Thyroid gland (tissue), 4 donors: ENCODE data around the gene MUSTN1. TPM values are rescaled to one million over a fixed set of nuclear protein-coding genes. Genes with fewer than 3 reads are reported as not detected.

Experiments
- DNase-seq, 2 donors: peaks; one replicate each; pipeline ENCODE4 v3.0.0-alpha.2; 2019
- H3K27ac ChIP-seq, 3 donors: fragments of 200-600 bp; sonication (generic); 1 replicate in 2 of 3; 2 replicates in 1 of 3; pipeline ENCODE4 v1.5.1; 2016 to 2019; ENCODE audit warnings: mild to moderate bottlenecking in 1 of 3, moderate library complexity in 1 of 3
- H3K27me3 ChIP-seq: fragments of 200-600 bp; sonication (generic); one replicate; pipeline ENCODE4 v1.5.1; 2019
- H3K36me3 ChIP-seq, 2 donors: fragments of 200-600 bp; sonication (generic); one replicate each; pipeline ENCODE4 v1.5.1; 2016 to 2019
- H3K4me1 ChIP-seq, 2 donors: fragments of 200-600 bp; sonication (generic); one replicate each; pipeline ENCODE4 v1.5.1; 2017 to 2019
- H3K4me3 ChIP-seq, 3 donors: fragments of 200-600 bp; sonication (generic); replicated peaks in 1 of 3; 1 replicate in 2 of 3; 2 replicates in 1 of 3; pipeline ENCODE4 v1.5.1; 2016; ENCODE audit warnings: mild to moderate bottlenecking in 1 of 3
- H3K9me3 ChIP-seq: fragments of 200-600 bp; sonication (generic); one replicate; pipeline ENCODE4 v1.5.1; 2017
- CTCF ChIP-seq, 6 experiments: fragments of 200-600 bp in 3 of 6; fragments of 450-650 bp in 3 of 6; sonication (generic) in 3 of 6; IDR thresholded peaks; one replicate each; pipeline ENCODE4 v1.5.1; 2016 to 2019; ENCODE audit warnings: antibody characterized with exemption in 6 of 6, mild to moderate bottlenecking in 2 of 6, inconsistent platforms in 1 of 6, moderate library complexity in 1 of 6
- POLR2A ChIP-seq, 2 donors: fragments of 450-650 bp; IDR thresholded peaks; one replicate each; pipeline ENCODE4 v1.6.1; 2017; ENCODE audit warnings: antibody characterized with exemption in 2 of 2, mild to moderate bottlenecking in 2 of 2, moderate library complexity in 1 of 2
- WGBS, 2 donors: methylation state at CpG; one replicate each; pipeline ENCODE4 v1.1.5; 2017; 5-methylcytosine and 5-hydroxymethylcytosine counted together
- intact Hi-C: fragments of 100-400 bp; cut with DNase I; formaldehyde crosslinking; loops from one replicate; pipeline ENCODE4 v1.15.1; 2023
- total RNA-seq, 4 donors: library from RNA; depleted of rRNA; stranded (reverse); fragments of >200 nt; gene quantifications; one replicate each; pipeline ENCODE4 v1.2.3, GENCODE V29; 2016

Gene MUSTN1
- total RNA-seq, 4 donors from 2014 or later: 4.0 to 7.0 (median 6.7) TPM

- no peaks in the 10 kb centered on the region for H3K9me3 ChIP-seq
- 69 to 85% methylated on average over 13 of the region's 13 CpGs for WGBS, 2 donors
- H3K36me3 ChIP-seq: no peaks in the 10 kb centered on the region
- H3K4me1 ChIP-seq: peaks cover 0 to 9% of the 10 kb centered on the region in 2 donors
- H3K27me3 ChIP-seq: no peaks in the 10 kb centered on the region
- intact Hi-C loops: no loop called here
- H3K4me3 ChIP-seq: no peak overlapping the region
- H3K27ac ChIP-seq: no peak overlapping the region
- TF ChIP-seq CTCF (IDR thresholded peaks at IDR 0.05) (no peak), POLR2A (IDR thresholded peaks at IDR 0.05) (no peak)
- DNase-seq: peak in 1 of 2 donors; percentile 34
These were observed 31.2 kb upstream of the MUSTN1 start for GRCh38 chr3:52865994-52866393.

- no peak for DNase-seq
- H3K27ac ChIP-seq: no peak overlapping the region
- WGBS, 2 donors: 89 to 94% methylated on average over 5 to 8 of the region's 8 CpGs
- no peaks in the 10 kb centered on the region for H3K36me3 ChIP-seq
- TF ChIP-seq POLR2A (IDR thresholded peaks at IDR 0.05) (no peak), CTCF (IDR thresholded peaks at IDR 0.05) (no peak)
- H3K9me3 ChIP-seq: no peaks in the 10 kb centered on the region
- intact Hi-C loops: no loop called here
- H3K4me1 ChIP-seq: no peaks in the 10 kb centered on the region
- H3K4me3 ChIP-seq: no peak overlapping the region
- no peaks in the 10 kb centered on the region for H3K27me3 ChIP-seq
These were observed 25.6 kb upstream of the MUSTN1 start for GRCh38 chr3:52860424-52860768.

GRCh38 chr3:52859686-52860423 lies 25.0 kb upstream of the MUSTN1 start:
- WGBS, 2 donors: 85 to 92% methylated on average over 8 of the region's 8 CpGs
- Histone ChIP-seq H3K27ac (no peak overlapping the region), H3K36me3 (no peaks in the 10 kb centered on the region), H3K27me3 (no peaks in the 10 kb centered on the region), H3K4me1 (no peaks in the 10 kb centered on the region), H3K9me3 (no peaks in the 10 kb centered on the region), H3K4me3 (no peak overlapping the region)
- intact Hi-C loops: no loop called here
- TF ChIP-seq POLR2A (IDR thresholded peaks at IDR 0.05) (no peak), CTCF (IDR thresholded peaks at IDR 0.05) (no peak)
- DNase-seq: no peak

- Histone ChIP-seq H3K4me3 (no peak overlapping the region), H3K4me1 (no peaks in the 10 kb centered on the region), H3K27ac (no peak overlapping the region), H3K27me3 (no peaks in the 10 kb centered on the region), H3K36me3 (peaks cover 0 to 7% of the 10 kb centered on the region in 2 donors), H3K9me3 (no peaks in the 10 kb centered on the region)
- 85 to 89% methylated on average over 5 of the region's 5 CpGs for WGBS, 2 donors
- no peak for DNase-seq
- intact Hi-C loops: no loop called here
- TF ChIP-seq CTCF (IDR thresholded peaks at IDR 0.05) (no peak), POLR2A (IDR thresholded peaks at IDR 0.05) (no peak)
These were observed 23.0 kb upstream of the MUSTN1 start for GRCh38 chr3:52857864-52858263.

- Histone ChIP-seq H3K4me3 (no peak overlapping the region), H3K9me3 (no peaks in the 10 kb centered on the region), H3K27ac (no peak overlapping the region), H3K4me1 (no peaks in the 10 kb centered on the region), H3K36me3 (peaks cover 2 to 7% of the 10 kb centered on the region in 2 donors), H3K27me3 (no peaks in the 10 kb centered on the region)
- no peak for DNase-seq
- intact Hi-C loops: no loop called here
- TF ChIP-seq CTCF (IDR thresholded peaks at IDR 0.05) (no peak), POLR2A (IDR thresholded peaks at IDR 0.05) (no peak)
- 46 to 48% methylated on average over 3 of the region's 3 CpGs for WGBS, 2 donors
These were observed 22.3 kb upstream of the MUSTN1 start for GRCh38 chr3:52857133-52857532.
